Gastrocnemius medialis (tissue), 4 donors: ENCODE results near the gene KNDC1.

ENCODE experiments used
- CTCF ChIP-seq, 5 experiments: fragments of 450-650 bp in 3 of 5; fragments of 200-600 bp in 2 of 5; sonication (generic) in 2 of 5; IDR thresholded peaks in 4 of 5; conservative IDR thresholded peaks in 1 of 5; 1 replicate in 4 of 5; 2 replicates in 1 of 5; pipeline ENCODE4 v1.5.1; 2016 to 2019; ENCODE audit warnings: antibody characterized with exemption in 5 of 5, mild to moderate bottlenecking in 3 of 5, moderate library complexity in 3 of 5
- POLR2A ChIP-seq, 2 donors: fragments of 450-650 bp; IDR thresholded peaks; one replicate each; pipeline ENCODE4 v1.6.1; 2017; ENCODE audit warnings: antibody characterized with exemption in 2 of 2, mild to moderate bottlenecking in 2 of 2, moderate library complexity in 2 of 2

- TF ChIP-seq CTCF (IDR thresholded peaks at IDR 0.05 in 4 of 5, conservative IDR thresholded peaks at IDR 0.05 in 1 of 5) (no peak), POLR2A (IDR thresholded peaks at IDR 0.05) (no peak)
These were observed 44.0 kb upstream of the KNDC1 start for GRCh38 chr10:133115976-133116375.
